ENCODE results near the gene CLCF1. TPM values are rescaled to one million over a fixed set of nuclear protein-coding genes. Genes with fewer than 3 reads are reported as not detected.

CLCF1 gene
- total RNA-seq, 1 donor, result 6.9 TPM

DNA sequence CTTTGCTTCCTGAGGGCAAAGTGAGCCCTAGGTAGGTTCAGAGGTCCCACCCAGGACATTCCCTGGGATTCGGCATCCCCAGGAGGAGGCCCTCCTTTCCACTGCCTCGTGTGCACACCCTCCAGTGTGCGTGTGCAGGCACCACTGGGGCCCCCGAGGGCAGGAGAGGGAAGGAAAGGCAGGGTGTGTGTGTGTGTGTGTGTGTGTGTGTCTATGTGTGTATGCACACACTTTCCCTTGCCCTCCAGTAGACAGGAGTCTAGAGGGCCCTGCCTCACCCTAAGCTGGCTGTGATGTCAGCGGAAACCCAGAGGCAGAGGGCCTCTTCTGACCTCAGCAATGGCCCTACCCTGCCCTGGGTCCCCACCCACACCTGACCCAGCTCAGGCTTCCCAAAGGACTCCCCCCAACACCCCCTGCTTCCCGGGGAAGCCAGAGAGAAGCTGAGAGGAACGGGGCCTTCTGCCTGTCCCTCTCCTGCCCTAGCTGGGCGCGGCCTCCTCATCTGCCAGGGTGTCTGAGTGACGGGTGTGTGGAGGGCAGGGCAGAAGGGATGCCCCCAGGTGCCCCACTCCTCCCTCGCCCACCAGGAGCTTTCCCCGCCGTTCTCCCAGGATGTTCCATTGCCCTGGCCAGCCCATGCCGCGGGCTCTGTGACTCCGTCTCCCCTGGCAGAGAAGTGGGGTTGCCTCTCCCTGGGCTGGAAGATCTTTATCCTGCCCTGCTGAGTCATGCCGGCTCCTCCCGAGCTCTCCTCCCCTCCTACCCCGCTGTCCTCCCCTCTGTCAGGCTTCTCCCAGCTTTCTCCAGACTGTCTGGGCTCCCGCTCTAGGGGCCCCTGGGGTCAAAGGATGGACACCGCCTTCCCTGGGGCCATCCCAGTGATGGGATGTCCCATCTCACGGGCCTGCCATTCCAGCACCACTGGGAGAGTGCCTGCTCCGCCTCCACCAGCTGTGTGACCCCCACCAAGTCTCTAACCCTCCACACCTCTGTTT lies 6.0 kb upstream of the CLCF1 start:
- TF ChIP-seq CTCF (IDR thresholded peaks at IDR 0.05; ENCODE audit: extremely low read depth, low read depth, low read length), result no peak
- peak; percentile 97 for DNase-seq (ENCODE audit: insufficient read length, low spot score, missing footprints)
- Histone ChIP-seq H3K4me2 (ENCODE audit: insufficient read depth, low read length) (no peak overlapping the region), H3K4me3 (ENCODE audit: insufficient read depth, low read length) (no peak overlapping the region), H4K20me1 (ENCODE audit: insufficient read depth, low read length) (no peaks in the 10 kb centered on the region), H3K27ac (ENCODE audit: low read depth, low read length) (peak overlapping the region; percentile 65), H3K9me3 (ENCODE audit: low read depth, low read length) (no peaks in the 10 kb centered on the region), H3K79me2 (ENCODE audit: insufficient read depth, low read length) (no peaks in the 10 kb centered on the region), H2AFZ (ENCODE audit: low read length) (peak overlapping the region; percentile 63), H3K27me3 (ENCODE audit: insufficient read depth, low read length) (no peaks in the 10 kb centered on the region), H3K4me1 (ENCODE audit: insufficient read depth, low read length) (peaks cover 41% of the 10 kb centered on the region), H3K36me3 (ENCODE audit: insufficient read depth, low read length) (no peaks in the 10 kb centered on the region)

DNA sequence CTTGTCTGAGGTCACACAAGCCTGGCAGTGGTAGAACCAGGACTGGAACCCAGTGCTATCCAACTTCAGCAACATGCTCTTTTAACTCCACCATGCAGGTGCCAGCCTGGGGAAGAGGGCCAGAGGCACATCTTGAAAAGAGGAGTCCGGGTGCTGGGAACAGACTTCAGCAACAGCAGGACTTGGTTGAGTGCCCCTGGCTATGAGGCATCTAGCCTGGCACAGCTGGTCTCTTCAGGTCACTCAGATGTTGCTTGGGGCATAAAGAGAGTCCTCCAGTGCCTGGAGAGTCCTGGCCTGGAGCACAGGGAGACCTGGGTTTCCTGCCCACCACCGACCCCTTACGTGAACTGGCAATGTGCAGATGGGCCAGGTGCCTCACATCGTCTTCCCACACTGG lies 5.1 kb upstream of the CLCF1 start:
- H3K4me1 ChIP-seq (ENCODE audit: insufficient read depth, low read length), result peaks cover 41% of the 10 kb centered on the region
- H4K20me1 ChIP-seq (ENCODE audit: insufficient read depth, low read length), result no peaks in the 10 kb centered on the region
- H3K36me3 ChIP-seq (ENCODE audit: insufficient read depth, low read length), result no peaks in the 10 kb centered on the region
- no peak overlapping the region for H3K27ac ChIP-seq (ENCODE audit: low read depth, low read length)
- no peak overlapping the region for H3K4me3 ChIP-seq (ENCODE audit: insufficient read depth, low read length)
- TF ChIP-seq CTCF (IDR thresholded peaks at IDR 0.05; ENCODE audit: extremely low read depth, low read depth, low read length), result no peak
- no peak overlapping the region for H3K4me2 ChIP-seq (ENCODE audit: insufficient read depth, low read length)
- no peak overlapping the region for H2AFZ ChIP-seq (ENCODE audit: low read length)
- H3K79me2 ChIP-seq (ENCODE audit: insufficient read depth, low read length), result no peaks in the 10 kb centered on the region
- DNase-seq (ENCODE audit: insufficient read length, low spot score, missing footprints), result peak; percentile 30
- no peaks in the 10 kb centered on the region for H3K9me3 ChIP-seq (ENCODE audit: low read depth, low read length)
- no peaks in the 10 kb centered on the region for H3K27me3 ChIP-seq (ENCODE audit: insufficient read depth, low read length)

DNA sequence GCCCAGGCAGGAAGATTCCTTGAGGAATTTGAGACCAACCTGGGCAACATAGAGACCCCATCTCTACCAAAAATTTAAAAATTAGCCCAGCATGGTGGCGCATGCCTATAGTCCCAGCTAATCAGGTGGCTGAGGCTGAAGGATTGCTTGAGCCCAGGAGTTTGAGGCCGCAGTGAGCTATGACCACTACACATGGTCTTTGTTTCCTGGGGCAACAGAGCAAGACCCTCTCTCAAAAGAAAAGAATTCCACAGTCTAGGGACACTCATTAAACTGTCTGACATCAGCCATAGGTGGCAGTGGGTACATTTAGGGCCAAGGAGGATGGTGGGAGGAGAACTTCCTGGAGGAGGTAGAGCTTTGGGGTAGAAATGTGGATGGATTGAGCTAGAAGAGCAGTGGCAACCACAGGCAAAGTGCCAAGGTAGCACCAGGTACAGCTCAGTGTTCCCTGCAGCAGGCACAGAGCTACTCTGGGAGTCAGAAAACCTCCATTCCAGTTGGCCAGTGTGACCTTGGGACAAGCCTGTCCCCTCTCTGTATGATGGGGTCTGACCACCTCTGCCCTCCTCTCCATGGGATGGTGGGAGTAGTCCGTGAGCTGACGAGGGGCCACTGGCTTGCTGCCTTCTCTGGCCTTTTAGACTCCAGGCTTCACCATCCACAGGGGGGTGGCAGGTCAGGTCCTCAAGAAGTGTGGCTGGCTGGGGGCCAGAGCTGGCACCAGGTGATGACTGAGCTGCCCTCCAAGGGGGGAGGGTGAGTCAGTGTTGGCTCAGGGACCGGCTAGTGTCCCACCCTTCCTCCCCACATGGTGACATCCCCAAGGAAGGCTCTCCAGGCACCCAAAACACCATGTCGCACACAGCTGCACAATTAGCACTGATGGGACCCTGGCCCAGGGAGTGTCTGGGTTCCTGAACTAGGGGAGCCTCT lies 3.7 kb upstream of the CLCF1 start:
- Histone ChIP-seq H3K4me2 (ENCODE audit: insufficient read depth, low read length) (no peak overlapping the region), H3K79me2 (ENCODE audit: insufficient read depth, low read length) (peaks cover 8% of the 10 kb centered on the region), H3K9me3 (ENCODE audit: low read depth, low read length) (no peaks in the 10 kb centered on the region), H4K20me1 (ENCODE audit: insufficient read depth, low read length) (no peaks in the 10 kb centered on the region), H3K27ac (ENCODE audit: low read depth, low read length) (no peak overlapping the region), H3K36me3 (ENCODE audit: insufficient read depth, low read length) (no peaks in the 10 kb centered on the region), H2AFZ (ENCODE audit: low read length) (no peak overlapping the region), H3K4me1 (ENCODE audit: insufficient read depth, low read length) (peaks cover 38% of the 10 kb centered on the region), H3K4me3 (ENCODE audit: insufficient read depth, low read length) (no peak overlapping the region), H3K27me3 (ENCODE audit: insufficient read depth, low read length) (no peaks in the 10 kb centered on the region)
- TF ChIP-seq CTCF (IDR thresholded peaks at IDR 0.05; ENCODE audit: extremely low read depth, low read depth, low read length), result no peak
- peak; percentile 78 for DNase-seq (ENCODE audit: insufficient read length, low spot score, missing footprints)

Measured in osteoblast (primary cell).